Brain pericyte (primary cell): Measurements from ENCODE around the gene CLIC6.
"Not testable (repeated sequence)": the region's sequence is repeated elsewhere in the genome, so short reads cannot be mapped to it uniquely, and the experiment has no call there.

Source experiments
- DNase-seq: peaks from one replicate; pipeline ENCODE4 v3.0.0-alpha.2; 2012; ENCODE audit warnings: low read depth, low spot score

Gene CLIC6

DNA sequence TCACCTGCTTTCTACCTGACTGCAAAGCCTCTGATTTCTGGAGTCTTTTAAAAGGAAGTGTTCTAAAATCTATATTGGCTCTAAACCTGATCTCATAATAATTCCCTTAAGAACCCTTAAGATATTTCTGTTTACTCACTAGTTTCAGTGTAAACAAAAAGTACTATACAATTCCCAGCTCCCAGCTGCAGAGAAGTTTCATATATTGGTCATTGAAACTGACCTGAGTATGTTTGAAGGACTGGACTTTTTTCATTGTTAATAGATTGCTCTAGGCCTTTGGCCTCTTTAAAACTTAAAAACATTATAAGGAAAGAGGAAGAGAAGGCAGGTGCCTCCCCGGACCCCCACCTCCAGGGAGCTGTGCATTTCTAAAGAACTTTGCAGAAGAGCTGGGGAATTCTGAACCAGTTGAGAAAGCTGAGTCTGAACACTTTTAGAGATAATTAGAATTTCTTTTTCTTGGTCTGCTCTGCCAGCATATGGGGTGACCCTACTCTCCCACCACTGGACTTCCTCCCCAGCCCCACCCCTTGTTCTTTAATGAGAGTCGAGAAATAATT is 23.7 kb downstream of the CLIC6 start:
- DNase-seq = no peak

DNA sequence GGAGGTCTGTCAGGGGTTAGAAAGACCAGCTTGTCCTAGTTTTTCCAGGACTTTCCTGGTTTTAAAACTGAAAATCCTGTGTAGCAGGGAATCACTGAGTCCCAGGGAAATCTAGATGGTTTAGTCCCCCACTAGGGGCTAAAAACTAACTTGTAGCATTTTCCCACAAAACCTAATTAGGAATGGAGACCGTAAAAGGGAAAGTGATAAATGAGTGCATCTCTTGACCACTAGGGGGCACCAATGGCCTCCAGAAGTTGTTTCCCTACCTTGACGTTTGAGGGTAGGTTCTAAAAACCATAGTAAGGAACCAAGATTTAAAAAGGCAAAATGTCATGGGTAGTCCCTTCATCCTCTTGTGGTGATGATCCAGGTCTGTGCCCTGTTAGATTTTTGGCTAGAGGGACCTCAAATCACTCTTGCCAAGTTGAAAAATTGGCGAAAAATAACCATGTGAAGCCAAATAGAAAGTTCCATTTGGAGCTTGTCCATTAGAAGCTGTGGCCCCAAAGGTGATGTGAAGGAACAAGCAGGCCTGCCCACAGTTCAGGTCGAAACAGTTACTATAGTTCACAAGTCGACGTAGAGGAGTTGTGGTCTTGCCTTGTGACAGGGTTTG is 24.5 kb downstream of the CLIC6 start:
- no peak for DNase-seq

DNA sequence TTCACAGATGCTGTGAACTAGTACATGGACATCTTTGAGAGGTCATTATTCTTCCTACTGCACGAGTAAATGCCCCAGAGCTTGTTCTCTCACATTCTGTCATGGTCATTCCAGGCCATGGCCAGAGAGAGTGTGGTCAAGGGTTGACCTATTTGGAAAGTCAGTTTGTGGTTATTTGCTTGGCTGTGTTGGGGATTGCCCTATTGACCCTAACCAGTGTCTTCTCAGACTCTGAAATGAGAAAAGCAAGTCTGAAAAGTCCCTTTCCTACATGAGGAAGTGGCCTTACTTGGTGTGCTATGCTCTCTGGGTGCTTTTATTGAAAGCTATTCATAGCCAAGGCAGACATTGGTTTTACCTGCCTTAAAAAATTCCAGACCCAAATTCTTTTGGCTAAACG is 26.6 kb downstream of the CLIC6 start:
- no peak for DNase-seq

DNA sequence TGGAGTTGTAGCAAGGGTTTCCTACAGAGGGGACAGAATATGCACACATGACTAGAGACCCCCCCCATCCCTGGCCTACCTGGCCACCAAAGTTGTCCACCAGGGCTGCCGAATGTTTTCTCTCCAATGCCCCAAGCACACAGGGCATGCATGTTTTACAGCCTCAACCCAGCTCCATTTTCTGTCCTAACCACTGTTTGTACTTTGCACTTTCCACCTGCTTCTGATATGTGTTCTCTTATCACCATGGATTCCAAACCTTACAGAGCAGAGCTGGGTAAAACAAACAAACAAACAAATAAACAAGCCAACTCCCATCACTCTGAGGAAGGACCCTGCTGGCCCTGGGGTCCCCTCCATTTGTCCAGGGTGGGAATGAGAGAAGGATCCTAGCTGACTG is 27.3 kb downstream of the CLIC6 start:
- DNase-seq = no peak

DNA sequence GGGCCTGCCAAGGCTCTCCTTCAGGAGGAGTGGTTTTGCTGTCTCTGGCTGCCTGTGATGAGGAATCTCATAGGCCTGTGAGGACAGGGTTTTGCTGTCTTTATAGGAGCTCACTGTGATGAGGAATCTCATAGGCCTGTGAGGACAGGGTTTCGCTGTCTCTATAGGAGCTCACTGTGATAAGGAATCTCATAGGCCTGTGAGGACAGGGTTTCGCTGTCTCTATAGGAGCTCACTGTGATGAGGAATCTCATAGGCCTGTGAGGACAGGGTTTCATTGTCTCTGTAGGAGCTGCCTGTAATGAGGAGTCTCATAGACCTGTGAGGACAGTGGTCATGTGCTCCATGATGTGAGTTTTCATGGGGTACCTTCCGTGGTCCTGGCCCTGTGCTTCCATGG is 29.0 kb downstream of the CLIC6 start:
- DNase-seq = no peak

DNA sequence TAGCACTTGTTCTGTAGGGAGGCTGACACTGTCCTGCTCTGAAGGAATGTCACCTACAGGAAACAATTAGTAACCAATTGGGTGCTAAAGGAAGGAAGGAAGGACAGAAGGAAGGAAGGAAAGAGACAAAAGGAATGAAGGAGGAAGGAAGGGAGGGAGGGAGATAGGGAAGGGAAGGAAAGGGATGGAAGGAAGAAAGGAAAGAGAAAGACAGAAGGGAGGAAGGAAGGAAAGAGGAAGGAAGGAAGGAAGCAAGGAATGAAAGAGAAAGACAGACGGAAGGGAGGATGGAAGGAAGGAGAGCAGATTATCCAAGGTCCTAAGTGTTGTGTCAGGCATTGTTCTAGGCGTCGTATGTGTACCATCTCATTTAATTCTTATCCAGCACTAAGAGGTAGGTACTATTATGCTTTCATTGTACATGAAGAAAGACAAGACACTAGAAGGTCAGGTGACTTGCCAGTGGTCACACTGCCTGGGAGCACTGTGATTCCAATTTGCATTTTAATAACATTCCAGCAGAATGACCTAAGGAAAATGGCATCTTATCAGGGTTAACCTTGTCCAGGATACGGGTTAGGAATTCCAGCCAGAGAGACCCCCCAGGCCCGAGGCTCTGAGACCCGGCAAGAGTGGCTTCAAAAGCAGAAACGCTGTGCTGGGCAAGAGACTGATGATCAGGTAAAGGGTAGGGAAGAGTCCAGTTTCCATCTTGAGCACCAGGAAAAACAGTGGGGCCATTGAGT is 29.6 kb downstream of the CLIC6 start:
- no peak for DNase-seq

DNA sequence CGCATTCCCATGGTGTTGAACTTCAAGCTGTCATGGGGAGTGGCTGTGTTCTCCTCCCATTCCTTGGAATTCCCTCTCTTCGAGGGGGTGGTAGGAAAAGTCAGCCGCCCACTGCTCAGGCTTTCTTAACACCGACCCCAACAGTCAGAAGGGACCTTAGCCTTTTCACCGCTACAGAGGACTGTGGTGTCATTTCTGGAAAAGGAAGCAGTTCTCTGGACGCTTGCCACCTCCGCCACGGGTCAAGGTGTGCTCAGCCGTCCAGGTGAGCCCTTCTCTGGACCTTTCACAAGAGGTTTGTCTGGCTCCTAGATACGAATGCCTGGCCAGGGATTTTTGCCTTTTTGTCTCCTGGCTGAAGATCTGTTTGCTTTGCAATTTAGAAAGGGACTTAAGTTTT is 31.8 kb downstream of the CLIC6 start:
- no peak for DNase-seq

DNA sequence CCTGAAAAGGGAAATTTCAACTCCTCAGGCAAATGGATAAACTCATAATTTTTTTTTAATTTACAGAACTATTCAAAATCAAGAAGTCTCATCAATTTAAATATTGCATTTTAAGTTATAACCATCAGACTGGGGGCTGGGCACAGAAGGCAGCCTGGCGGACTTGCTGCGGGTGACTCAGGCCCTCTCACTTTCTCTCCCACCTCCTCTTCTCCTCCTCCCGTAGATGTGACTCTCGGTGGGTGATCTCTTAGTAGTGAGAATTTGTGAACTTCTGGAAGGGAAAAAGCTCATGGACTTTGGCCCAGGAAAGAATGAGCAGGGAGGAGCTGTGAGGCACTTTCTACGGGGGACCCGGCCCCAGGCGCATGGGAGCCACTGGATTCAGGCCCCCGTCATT is 32.9 kb downstream of the CLIC6 start:
- DNase-seq = no peak

DNA sequence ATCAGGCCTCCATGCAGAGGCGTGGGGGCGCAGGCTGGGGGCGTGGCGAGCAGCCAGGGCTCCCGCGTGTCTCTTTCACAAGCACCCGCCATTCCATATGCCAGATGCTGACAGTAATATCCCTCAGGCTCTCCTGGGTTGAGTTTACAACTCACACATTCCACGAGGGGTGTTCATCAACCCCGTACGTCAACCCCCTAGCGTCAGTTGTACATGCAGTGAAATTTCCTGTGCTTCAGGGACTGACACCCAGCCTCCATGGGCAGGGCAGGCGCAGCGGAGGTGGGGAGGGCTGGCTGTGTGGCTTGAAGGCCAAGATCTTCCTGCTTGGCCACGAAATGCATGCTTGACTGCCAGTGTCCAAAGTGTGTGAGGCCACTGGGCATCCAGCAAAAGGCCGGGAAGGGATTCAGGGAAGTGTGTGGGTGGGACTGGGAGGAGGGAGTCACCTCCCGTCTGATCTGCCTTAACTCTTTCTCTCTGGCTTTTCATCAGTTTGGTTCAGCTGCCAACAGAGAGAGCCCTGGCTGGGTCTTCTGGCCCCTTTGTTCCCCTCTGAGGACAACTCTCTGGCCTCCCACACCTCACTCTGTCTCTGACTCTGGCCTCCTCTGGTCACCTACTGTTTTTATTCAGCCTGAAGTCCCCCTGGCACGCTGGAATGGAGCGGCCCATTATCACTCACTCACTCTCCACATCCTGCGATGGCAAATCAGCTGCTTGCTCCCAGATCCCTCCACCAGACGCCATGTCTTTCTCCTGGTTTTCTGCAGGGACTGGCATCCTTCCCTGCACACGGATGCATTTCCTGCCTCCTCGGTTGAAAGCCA is 33.8 kb downstream of the CLIC6 start:
- DNase-seq = no peak

DNA sequence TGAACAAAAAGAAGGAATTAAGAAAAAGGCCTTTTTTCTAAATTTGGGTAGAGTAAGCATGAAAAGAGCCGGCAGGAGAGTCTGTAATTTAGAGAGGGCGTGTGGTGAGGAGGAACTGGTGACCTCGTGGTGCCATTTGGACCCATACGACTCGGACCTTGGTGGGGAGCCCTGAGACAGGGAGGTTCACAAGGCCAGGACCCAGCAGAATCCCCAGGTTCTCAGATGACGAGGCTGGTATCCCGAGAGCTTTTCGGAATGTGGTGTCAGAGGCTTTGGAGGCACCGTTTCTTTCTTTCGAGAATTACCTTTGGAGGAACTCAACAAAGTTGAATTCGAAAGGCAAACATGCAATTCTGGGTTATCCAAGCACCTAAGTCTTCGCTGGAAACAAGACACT is 34.8 kb downstream of the CLIC6 start:
- DNase-seq = no peak

DNA sequence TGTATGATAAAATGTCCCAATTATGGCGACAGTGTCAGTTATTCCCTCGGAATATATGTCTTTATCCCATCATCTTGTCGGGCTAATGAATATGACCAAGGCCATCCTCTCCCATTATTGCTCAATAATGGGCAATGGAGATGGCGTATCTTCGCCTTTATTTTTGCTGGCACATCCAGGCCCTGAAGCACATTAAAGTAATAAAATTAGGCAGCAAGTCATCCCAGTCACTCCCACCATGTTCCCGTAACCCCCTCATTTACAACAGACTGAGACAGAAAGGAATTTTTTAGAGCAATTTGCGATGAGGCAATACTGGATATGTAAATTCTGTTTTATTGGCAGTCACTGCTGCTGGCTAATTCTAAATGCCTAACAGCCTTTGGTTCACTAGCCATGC is 35.3 kb downstream of the CLIC6 start:
- DNase-seq = no peak

DNA sequence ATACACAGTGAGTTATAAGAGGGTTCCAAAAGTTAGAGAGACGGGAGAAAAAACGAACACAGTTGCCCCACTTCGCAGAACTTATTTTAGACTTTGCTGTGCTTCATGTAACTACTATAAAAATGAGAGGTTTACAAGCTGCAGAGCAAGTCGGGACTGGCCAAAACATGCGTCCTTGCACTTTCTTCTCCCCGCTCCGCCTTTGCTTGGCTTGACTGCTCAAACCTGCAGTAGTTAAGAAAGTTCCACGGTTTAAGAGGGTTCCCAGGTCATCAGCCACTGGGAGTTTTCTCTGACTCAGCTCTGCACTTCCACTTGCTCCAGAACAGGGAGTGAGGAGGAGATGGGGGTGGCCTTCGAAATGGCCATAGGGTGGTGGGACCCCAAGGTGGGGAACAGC is 36.2 kb downstream of the CLIC6 start:
- no peak for DNase-seq

DNA sequence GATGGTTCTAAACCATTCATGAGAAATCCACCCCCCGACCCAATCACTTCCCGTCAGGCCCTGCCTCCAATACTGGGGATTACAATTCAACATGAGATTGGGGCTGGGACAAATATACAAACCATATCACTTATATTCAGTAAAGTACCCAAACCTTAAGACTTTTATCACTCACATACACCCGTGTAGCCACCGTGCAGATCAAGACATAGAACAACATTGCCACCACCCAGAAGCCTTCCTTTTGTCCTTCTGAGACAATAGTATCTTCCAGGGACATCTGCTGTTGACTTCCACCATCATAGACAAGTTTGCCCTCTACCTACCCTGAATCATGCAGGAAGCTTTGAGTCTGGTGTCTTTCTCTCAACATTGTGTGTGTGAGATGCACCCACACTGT is 37.5 kb downstream of the CLIC6 start:
- DNase-seq = no peak

DNA sequence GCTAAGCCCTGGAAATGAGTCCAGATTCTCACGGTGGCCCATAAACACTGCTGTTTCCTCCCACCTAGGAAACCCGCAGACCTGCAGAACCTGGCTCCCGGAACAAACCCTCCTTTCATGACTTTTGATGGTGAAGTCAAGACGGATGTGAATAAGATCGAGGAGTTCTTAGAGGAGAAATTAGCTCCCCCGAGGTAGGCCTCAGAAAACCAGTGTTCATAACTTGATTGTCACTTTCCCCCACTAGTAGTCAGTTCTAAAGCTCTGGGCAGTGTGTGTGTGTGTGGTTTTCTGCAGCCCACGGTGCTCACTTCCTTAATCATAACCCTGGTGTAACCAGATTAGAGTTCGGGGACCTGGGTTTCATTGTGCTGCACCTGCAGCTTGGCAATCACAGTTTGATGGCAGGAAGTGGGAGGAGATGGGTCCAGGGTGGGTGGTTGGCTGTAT is 39.1 kb downstream of the CLIC6 start:
- DNase-seq = no peak

DNA sequence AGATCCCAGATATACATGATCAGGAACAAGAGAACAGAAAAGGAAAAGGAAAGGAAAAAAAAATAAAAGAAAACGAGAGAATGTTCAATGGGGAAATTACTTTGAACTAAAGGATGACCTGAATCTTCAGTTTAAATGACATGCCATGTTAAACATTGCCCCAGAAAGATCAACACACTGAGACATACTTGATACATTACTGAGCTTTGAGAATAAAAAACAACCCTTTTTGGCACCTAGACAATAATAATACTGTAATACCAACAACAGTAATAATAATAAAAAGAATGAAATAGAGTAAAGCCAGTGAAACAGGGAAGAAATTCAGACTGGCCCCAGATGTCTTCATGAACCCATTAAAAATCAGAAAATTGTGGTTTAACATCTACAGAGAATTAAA is 44.8 kb downstream of the CLIC6 start:
- DNase-seq = no peak

DNA sequence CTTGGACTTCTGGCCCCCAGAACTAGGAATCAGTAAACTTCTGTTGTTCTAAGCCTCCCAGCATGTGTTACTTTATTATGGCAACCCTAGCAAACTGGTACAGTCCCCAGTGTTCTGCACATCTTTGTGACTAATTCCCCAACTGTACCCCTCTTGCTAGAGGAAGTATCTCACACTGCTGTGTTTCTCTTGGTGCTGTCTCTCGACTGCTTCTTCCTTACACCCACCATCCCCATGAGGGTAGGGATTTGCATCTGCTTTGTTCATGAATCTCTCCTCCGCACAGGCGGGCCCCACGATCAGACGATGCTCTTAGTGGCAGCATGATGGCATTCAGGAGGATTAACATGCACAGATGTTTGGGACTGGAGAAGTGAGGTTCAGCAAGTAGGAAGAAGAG is 46.7 kb downstream of the CLIC6 start:
- no peak for DNase-seq

DNA sequence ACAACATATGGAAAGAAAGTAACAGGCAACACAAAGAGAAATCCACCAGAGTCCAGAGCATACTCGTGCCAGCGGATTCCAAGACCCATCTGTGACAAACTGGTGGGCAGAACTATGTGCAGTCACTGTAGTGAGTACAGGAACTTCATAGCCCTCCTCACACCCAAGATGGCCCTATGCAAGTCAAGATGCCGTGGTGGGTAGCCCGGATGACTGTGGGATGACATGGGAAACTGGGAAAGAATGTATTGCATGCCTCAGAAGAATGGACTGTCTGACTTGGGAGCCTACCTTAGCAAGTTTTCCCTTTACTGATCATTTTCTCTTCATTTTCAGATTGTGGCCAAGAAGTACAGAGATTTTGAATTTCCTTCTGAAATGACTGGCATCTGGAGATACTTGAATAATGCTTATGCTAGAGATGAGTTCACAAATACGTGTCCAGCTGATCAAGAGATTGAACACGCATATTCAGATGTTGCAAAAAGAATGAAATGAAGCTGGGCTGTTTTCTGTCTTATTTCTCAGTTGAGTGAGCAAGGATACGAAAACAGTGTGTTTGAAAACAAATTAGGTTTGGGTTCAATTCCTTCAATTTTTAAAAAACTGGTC is 47.3 kb downstream of the CLIC6 start:
- no peak for DNase-seq

DNA sequence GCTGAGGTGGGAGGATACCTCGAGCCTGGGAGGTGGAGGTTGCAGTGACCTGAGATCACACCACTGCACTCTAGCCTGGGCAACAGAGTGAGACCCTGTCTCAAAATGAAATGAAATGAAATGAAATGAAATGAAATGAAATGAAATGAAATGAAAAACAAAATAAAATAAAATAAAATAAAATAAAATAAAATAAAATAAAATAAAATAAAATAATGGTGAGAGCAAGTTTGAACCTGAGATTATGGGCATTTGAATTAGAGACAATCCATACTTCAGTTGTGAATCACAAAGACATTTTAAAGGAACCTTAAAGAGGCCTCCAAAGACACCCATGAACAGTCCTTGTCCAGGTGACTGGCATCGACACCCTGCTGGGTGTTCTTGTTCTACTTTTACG is 49.7 kb downstream of the CLIC6 start:
- not testable (repeated sequence) for DNase-seq

DNA sequence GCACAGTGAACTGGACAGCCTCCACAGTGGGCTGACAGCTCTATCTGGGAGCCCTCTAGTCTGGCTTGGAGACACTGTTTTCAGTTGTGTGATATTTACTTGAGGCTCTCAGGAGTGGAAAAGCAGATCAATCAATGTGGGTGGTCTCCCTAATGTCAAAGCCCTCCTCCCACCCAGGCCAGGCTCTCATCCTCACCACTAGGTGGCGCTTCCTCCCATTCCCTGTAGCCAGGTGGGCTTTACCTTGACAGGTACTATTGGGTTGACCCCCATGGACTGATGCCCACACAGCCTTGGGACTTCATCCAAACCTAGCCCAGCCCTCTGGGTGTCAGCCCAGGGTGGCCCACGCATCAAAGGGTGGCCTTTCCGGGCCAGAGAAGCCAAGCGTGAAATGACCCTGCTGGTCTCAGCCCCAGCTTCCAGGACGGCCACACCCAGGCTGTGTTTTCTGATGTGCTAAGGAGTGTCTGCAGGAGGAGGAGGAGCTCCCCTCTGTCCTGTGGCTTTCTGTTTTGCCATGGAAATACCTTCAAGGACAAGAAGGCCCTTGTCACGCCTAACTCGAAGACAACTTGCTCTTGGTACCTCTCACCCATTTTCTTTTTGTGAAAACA is 54.0 kb downstream of the CLIC6 start:
- no peak for DNase-seq

DNA sequence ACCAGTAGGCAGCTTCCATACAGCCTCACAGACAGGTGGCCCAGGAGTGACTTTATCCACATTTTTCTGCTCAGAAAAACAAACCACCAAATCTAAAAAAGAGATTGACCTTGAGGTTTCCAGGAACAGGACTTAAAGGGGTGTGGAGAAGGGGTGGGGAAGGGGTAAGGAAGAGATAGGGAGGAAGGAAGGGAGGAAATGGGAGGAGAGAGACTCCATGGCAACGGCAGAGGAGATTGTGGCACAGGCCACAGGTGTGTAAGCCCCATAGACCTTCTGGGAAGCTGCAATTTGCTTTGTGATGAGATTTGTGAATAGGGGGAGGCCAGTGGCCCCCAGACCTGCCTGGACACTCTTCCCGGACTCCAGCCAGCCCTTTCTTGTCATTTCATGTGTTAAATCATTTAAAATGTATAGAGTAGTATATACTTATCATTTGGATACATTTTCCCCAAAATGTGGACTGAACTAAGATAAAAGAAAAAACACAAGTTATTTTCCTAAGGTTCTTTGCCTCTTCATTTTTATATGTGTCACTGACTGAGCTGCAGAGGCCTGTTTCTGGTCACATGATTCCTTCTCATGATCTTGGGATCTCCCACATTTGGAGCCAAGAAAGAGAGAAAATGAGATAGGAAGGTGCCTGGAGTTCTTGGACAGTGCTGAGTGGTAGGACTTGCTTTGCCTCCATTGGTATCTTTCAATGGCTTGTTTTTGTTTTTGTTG is 55.5 kb downstream of the CLIC6 start:
- no peak for DNase-seq

DNA sequence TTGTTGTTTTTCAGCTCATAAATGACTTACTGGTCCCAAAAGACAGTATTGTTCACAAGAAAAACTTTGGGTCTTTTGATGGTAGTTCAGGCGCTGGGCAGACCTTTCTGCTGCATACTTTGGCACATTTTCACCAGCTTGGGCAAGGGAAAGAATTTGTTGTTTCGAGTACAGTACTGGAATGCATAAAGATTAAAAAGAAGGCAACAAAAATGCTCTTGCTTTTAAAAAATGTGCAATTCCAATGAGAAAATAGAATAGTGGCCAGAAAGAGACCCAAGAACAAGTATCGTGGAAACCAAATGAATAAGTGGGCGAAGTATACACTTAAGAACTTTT is 56.0 kb downstream of the CLIC6 start:
- DNase-seq = no peak
